Stimulated activated CD4-positive, alpha-beta T cell treated with anti-CD3 and anti-CD28 coated beads, Interleukin-15, amount 100 ng/mL, for 24 hours (primary cell): ENCODE data around the gene MYH13.
A peak's percentile ranks its signal among the peaks of the same experiment; 100 is the strongest.
"Not testable (repeated sequence)": the region's sequence is repeated elsewhere in the genome, so short reads cannot be mapped to it uniquely, and the experiment has no call there.

Experiments
- DNase-seq: peaks from one replicate; pipeline ENCODE4 v3.0.0-alpha.2; 2020

MYH13 gene

DNA sequence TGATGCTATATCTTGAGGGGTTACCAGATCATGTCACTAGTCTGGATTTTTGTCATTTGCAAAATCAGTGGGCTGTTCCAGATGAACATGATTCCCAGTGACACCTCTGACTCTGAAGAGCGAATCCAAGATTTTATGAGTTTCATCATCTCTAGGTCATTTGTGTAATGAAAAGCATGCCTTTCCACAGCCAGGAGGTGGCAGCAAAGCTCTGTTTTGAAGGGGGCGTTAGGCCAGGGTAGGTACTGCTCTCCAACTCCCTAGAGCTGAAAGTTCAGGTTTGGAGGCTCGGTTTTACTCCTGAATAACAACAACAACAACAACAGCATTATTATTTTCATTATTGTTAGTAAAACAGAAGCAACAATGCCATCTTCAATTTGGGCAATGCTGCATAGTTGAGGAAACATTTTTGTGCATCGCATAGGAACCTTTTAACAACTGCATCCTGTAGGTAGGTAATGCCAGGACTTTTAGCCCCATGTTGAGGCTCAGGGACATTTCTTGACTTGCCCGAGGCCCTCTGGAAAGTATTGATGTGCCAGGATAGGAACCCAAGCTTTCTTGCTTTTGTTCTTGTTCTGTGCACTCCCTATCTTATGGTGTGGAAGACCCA, 77.0 kb downstream of the MYH13 start:
- peak; percentile 40 for DNase-seq

DNA sequence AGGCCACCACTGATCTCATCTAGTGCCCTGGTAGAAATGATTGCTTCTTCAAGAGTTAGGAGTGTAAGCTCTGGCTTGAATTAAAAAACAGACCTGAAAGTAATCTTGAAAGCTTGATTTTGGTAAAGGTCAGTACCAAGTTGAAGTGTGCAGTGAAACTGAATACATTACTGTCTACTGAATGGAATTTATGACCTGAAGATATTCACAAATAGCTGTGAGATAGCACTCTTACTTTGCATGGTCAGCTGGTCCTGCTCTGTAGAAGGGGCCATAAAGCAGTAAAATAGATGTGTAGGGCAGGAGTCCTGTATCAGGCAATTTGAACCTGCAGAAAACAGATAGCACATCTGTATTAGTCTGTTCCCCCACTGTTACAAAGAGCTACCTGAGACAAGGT, 78.6 kb downstream of the MYH13 start:
- no peak for DNase-seq

DNA sequence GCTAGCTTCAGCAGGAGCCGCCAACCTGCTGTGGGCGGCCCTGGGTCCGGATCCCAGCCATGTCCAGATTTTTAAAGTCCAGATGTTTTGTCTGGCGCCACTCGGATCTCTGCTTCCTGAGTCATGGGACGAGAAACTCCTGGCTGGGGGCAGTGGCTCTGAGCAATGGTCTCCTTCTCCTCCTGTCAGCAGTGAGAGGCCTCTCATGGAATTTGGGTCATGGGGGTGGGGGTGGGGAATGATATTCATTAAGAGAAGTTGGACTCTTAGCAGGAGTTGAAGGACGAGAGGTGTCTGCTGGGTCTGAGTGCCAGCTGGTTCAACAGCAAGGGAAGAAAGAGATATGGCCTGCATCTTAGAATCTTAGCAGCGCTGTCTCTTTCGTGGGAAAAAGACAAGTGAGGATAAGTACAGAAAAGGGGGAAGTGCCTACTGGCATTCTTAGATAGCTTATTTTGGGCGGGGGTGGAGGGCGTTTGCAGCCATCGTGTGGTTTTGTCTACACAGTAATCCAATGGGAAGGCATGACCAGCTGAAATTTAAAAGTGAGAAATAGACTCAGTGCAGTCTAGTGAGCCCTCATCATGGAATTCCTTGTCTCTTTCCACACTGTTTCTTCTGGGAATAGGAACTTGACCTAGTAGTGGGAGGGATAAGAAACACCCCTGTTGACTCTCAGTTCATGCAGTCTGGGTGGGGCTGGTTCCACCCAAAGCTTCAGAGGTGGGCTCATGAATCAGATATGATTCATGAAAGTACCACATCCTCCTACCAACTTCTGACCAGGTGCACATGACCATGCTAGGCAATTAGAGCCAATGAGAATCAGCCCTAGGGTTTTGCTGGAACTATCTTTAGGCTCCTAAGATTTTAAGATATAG, 80.5 kb downstream of the MYH13 start:
- DNase-seq, result no peak

DNA sequence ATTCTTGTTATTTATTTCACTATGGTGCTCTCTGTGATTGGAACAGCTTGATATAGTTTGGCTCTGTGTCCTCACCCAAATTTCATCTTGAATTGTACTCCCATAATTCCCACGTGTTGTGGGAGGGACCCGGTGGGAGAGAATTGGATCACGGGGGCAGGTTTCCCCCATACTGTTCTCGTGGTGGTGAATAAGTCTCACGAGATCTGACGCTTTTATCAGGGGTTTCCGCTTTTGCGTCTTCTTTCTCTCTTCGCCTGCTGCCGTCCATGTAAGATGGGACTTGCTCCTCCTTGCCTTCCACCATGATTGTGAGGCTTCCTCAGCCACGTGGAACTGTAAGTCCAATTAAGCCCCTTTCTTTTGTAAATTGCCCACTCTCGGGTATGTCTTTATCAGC, 81.2 kb downstream of the MYH13 start:
- DNase-seq, result not testable (repeated sequence)

DNA sequence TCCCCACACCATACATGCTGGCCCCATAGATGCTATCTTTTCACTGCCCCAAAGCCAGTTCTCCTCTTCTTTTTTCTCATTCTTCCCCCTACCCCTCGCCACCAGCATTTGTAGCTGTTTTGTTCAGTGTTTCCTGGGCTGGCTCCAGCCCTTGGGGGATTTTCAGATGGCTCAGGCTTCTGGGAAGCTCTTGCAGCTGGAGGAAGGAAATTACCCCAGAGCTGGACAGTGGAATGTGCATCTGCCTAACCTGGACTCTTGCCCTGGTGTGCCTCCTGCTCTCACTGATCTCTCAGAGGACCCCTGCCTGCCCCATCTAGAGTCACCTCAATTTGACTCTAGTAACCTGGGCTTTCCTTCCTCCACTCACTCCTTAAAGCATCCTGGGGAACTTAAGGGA, 82.8 kb downstream of the MYH13 start:
- no peak for DNase-seq

DNA sequence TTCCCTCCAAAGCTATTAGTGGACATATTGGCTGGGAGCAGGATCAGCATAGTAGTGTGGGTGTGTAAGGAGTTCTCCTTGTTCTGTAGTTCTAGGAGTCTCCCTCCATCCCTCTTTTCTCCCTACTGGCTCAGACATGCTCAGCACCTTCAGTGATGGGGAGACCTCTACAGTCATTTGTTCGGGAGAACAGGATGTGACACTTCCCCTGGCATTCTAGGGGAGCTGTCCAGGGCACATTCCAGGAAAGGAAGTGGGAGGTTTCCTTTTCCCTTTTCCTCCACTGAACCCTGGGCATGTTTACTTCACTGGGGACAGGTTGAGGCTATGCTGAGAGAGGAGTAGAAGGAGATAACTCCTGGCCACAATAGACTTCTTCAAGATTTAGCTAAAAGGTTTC, 86.5 kb downstream of the MYH13 start:
- DNase-seq, result no peak

DNA sequence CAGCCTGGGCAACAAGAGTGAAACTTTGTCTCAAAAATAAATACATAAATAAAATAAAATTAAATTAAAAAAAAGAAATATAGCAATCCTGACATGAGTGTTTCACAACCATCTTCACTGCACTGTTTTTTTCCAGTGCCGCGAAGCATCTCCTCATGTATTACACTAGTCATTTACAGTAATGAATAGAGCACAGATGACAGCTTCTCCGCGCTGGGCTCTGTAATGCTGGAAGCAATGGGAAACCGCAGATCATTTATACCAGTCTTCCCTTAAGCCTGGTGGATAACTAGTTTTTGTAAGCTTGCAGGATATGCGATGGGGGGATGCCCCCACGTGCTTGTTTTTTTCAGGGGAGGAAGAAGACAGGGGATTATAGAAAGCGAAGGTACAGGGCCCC, 86.9 kb downstream of the MYH13 start:
- DNase-seq, result no peak

DNA sequence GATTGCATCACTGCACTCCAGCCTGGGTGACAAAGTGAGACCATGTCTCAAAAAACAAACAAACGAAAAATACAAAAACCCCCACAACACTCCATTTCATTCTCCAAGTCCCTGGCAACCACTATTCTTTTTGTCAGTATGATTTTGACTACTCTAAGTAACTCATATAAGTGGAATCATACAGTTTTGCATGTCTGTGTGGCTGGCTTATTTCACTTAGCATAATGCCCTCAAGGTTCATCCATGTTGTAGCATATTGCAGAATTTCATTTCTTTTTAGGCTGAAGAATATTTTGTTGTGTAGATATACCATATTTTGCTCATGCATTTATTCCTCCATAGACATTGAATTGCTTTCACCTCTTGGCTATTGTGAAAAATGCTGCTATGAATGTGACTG, 92.7 kb downstream of the MYH13 start:
- no peak for DNase-seq

DNA sequence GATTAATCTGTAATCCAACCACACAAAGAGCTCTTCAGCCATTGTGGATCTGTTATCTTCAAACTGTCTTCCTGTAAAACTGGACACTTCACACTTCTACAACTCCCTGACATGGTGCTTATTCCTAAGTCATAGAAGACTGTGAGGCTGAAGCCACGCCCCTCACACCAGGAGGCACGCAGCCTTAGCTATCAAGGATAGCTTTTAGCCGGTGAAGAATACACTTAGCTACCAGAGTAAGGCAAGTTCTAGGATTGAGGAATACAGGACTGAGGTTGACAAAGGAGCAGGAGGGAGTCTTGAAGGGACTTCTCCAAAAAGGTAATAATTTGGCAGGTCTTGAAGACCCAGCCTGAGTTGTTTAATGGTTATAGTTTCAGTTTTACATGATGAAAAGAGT, 94.6 kb downstream of the MYH13 start:
- no peak for DNase-seq

DNA sequence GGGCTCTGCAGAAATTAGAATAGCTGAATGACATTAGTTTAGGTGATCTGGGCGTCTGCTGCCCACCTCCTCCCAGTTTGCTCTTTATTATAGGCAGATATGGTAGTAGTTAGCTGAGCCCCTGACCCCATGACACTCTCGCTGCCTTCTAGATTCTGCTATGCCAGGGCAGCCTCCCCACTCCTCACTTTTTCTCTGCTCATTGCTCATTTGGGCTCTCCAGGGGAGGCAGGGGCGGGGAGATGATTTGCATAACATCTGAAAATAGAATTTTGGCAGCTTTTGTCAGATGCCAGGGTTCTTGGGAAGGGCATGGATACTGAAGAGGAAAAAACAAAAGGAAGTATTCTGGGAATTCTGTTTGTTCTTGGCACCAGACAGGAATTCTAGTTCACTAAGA, 96.4 kb downstream of the MYH13 start:
- DNase-seq, result no peak

DNA sequence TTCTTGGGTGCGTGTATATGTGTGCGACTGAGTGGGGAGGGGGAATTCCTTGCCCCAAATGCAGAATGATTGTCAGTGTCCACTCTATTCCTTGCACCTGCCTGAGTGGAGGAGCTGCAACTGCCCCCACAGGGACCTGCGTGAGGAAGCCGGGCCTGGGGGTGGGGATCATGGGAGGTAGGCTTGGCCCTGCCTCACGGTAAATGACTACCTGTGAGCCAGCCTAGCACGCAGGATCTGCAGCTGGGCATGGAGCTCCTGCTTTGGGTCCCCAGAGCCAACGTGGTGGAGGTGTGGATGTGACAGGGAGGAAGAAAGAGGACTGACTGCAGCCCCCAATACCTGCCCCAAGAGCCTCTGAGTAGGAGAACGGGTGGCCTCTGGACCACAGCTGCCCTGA, 97.4 kb downstream of the MYH13 start:
- no peak for DNase-seq

DNA sequence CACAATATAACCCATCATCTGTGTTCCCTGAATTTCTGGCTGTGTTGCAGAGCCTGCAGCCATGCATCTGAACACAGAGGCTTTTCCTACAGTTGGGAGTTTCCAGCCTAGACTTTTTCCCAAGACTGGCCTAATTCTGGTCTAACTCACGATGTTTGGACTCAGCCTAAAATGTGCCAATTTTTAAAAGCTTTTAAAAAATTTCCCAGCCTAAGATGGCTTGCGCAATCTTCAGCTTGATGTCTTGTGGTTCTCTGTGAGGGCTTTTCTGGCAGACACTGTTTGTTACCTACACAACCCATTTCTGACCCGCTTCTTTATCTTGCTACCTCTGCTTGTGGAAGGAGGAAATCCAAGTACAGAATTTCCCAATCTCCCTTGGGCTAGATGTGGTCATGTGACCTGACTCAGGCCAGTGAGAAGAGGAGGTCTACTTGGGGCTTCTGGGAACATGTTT, 101.7 kb downstream of the MYH13 start:
- DNase-seq, result no peak

DNA sequence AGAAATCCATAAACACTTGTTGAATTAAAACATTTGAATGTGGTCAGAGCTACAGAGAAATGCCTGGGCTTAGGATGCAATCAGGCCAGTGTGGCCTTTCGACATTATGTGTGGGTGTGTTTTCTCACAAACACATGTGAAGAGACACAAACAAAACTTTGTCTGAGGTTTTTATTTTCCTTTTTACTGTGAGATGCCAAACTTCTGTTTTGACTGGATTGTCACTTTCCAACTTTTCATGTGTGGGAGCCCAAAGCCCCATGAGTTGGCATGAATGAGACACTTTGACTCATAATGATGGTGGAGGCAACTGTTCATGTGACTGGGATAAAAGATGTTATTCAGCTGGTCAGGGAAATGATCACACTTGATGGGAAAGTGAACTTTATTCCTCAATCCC, 102.5 kb downstream of the MYH13 start:
- DNase-seq, result no peak

DNA sequence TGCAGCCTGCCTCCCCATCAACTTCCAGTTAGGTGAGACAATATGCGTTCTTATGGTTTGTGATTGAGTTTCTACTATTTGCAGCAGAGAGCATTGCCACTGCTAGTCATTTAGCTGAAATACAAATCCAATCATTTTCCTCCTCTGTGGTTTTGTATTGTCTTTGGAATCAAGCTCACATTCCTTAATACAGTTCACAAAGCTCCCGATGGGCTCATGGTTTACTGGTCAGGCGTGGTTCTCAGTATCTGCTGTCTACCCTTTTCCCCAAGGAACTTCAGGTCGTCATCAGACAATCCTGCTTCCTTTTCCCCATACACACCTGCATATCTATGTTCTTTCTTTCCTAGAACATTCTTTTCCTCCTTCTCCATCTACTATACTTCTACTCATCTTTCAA, 104.8 kb downstream of the MYH13 start:
- DNase-seq, result no peak

DNA sequence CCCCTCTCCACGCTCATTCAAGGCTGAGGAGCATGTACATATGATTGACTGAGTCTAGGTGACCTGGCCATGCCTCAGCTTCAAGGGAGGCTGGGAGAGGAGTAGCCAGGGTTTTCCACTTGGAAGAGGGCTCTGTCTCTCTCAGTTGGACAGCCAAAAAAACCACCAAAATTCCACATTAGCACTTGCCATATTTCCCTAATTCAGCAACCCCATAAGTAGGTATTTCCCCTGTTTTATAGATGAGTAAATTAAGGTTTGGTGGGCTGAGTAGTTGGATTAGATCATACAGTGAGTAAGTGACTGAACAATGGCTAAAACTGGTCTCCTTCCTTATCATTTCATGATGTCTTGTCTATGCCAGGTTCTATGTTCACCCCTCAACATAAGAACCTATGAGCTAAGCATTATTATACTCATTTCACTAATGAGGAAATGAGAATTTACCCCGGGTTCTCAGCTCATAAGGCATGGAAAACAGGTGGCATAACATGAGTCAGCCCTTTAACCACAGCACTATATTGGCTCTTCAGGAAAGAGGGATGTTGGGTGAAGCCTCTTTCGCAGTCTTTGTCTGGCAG, 106.4 kb downstream of the MYH13 start:
- DNase-seq, result no peak

DNA sequence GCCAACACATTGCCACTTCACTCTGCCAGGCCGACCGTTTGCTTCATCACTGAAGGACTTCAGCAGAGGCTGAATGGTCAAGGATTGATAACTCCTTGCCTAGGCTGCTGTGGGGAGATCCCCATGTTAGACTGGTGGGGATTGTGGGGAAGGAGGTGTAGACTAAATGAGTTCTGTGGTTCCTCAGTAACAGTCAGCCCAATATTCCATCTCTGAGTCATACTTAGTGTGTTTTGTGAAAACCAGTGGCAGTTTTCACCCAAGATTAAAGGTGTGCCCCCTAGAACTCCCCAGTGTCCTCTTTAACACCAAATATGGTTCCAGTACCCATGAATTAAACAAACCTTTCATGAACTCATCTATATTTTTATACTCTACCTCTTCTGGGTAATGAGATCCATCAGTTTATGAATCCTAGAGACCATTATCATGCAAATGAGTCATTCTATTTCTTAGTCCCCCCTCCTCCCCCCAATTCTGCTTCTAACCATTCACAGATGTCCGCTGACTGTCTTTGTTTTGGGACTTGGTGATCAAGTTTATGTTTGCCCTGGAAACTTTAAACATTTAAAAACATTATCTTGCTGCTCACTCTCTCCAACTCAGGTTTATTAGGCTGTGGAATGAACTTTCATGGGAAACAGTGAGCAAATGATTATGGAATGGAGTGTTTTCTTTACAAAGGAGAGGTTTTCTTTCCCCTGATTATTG, 107.6 kb downstream of the MYH13 start:
- DNase-seq, result no peak

DNA sequence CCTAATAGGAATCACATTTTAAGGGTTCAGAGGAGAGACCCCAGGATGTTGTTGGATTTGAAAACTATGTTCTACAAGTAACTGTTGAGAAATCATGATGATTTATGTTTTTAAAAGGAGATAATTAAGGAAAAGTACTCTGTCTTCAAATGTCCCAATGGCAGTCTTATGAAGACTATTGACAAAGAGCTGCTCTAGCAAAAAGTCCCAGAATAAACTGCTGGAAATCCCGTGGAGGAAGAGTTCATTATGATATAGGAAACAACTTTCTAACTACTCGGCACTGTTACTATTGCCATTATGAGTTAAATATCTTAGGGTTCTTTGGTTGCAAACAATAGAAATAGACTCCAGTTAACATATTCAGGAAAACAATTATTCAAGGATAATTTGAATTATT, 108.8 kb downstream of the MYH13 start:
- no peak for DNase-seq

DNA sequence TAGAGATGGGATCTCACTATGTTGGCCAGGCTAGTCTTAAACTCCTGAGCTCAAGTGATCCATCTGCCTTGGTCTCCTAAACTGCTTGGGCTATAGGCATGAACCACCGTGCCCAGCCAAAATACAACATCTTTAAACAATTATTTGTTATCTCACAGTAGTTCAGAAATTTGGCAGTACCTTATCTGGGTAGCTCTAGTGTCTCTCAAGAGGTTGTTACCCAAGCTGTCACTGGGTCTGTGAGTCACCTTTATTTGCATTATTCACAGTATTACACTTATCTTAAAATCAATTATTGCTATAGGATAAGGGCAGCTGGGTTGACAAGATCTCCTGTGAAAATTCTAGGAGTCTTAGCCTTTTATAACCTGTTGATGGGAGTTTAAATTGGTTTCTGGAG, 110.4 kb downstream of the MYH13 start:
- no peak for DNase-seq

DNA sequence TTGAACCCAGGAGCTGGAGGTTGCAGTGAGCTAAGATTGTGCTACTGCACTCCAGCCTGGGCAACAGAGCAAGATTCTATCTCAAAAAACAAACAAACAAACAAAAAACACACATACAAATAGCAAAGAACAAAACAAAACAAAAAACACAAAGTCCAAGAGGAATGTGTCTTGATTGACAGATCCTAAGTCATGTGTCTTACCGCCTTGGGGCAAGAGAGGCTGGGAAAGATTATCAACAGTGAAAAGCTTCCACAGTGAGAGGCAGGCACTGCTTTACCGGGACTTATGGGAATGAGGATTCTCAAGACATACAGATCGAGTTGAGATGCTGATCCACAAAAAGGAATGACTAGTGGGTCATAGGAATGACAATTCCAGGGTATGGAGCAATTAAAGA, 111.7 kb downstream of the MYH13 start:
- DNase-seq, result no peak

DNA sequence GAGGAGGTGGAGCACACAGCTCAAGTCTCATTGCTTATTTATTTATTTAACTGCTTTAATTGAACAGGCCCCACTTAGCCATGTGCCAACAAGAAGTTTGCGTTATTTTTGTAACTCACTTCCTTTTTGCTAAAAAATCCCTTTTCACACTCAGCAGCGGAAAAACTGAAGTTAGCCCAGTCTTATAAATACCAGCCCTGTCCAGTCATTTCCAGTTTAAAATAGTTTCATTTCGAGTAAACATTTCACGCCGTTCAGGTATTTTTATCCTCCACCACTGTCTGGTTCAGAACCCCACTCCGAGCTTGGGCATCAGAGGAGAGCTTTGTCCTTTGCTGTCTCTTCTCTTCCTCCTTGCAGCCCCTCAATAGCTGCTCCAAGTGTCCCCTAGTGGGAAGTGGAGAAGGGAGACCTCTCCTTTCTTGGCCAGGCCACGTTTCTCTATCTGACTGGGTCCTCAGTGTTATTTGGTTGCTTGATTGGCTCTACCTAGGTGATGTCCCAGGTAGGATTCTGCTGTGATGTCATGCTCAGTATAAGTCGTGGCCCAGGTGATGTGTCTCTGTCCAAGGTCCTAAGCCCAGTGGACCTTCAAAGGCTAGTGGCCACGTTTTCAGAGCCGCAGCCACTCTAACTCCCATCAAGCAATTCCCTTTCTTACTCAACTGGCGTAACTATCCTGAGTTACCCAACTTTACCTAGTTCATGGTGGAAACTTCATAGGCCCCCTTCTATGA, 121.4 kb downstream of the MYH13 start:
- no peak for DNase-seq
